MM.1S (cell line): ENCODE data around the gene DRD1.

Experiments used
- CTCF ChIP-seq: fragments of 300-600 bp; sonication (generic); IDR thresholded peaks from 2 replicates; pipeline ENCODE4 v1.5.1; 2016; ENCODE audit warnings: antibody characterized with exemption, low read length, mixed read lengths
- EZH2 ChIP-seq: fragments of 300-600 bp; sonication (generic); optimal IDR thresholded peaks from 2 replicates; pipeline ENCODE3; 2017; ENCODE audit warnings: low read depth, mild to moderate bottlenecking, antibody characterized with exemption, low read length, mixed read lengths
- EZH2phosphoT487 ChIP-seq: fragments of 300-600 bp; sonication (generic); IDR thresholded peaks from 2 replicates; pipeline ENCODE4 v1.6.1; 2018; ENCODE audit warnings: antibody characterized with exemption, low read length

- TF ChIP-seq CTCF = no peak
- TF ChIP-seq EZH2 = no peak
- no peak for TF ChIP-seq EZH2phosphoT487
Measured at GRCh38 chr5:175466700-175467318, 22.8 kb upstream of the DRD1 start.
